ENCODE measurements around the gene THY1.
"Not testable (repeated sequence)": the region's sequence is repeated elsewhere in the genome, so short reads cannot be mapped to it uniquely, and the experiment has no call there.

THY1 gene

GRCh38 chr11:119445379-119445778, 22.4 kb upstream of the THY1 start:
- no peak for DNase-seq

DNA sequence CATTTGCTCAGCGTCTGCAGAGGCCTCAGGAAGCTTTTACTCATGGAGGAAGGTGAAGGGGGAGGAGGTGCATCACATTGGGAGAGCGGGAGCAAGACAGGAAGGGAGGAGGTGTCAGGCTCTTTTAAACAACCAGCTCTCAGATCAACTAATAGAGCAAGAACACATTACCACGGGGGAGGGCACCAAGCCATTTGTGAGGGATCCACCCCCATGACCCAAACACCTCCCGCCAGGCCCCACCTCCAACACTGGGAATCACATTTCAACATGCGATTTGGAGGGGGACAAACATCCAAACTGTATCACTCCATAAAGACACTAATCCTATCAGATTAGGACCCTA, 18.9 kb upstream of the THY1 start:
- no peak for DNase-seq

- no peak for DNase-seq
These were observed 15.6 kb upstream of the THY1 start for GRCh38 chr11:119438599-119438998.

- DNase-seq, result not testable (repeated sequence)
These were observed 14.5 kb upstream of the THY1 start for GRCh38 chr11:119437521-119437920.

DNA sequence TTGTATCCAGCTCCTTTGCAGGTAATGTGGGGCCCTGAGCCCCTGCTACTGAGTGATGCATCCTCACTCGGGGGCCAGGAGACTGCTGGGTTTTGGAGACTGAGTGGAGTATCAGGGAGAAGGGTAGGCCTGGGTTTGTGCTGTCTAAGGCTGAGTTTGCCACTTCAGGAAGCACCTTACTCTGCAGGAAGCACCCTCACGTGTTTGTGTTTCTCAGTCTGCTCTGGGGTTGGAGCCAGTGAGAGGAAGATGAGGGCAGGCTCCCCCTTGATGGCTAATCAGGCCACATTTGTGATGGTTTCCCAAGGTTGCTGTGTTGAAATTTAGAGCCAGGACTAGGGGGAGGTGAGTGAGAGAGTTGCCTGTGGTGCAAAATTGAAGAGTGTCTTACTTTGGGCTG, 13.7 kb upstream of the THY1 start:
- no peak for DNase-seq

DNA sequence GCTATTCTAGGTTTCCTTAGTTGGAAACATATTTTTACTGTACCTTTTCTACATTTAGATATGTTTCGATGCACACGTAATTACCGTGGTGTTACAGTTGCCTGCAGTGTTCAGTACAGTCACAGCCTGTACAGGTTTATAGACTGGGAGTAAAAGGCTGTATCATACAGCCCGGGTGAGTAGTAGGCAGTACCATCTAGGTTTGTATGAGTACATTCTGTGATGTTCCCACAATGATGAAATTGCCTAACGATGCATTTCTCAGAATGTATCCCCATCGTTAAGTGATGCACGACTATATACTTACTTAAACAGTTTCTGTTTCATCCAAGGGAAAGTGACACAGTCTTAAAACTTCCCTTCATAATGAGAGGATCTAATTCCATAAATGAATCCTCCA, 13.1 kb upstream of the THY1 start:
- DNase-seq, result no peak

DNA sequence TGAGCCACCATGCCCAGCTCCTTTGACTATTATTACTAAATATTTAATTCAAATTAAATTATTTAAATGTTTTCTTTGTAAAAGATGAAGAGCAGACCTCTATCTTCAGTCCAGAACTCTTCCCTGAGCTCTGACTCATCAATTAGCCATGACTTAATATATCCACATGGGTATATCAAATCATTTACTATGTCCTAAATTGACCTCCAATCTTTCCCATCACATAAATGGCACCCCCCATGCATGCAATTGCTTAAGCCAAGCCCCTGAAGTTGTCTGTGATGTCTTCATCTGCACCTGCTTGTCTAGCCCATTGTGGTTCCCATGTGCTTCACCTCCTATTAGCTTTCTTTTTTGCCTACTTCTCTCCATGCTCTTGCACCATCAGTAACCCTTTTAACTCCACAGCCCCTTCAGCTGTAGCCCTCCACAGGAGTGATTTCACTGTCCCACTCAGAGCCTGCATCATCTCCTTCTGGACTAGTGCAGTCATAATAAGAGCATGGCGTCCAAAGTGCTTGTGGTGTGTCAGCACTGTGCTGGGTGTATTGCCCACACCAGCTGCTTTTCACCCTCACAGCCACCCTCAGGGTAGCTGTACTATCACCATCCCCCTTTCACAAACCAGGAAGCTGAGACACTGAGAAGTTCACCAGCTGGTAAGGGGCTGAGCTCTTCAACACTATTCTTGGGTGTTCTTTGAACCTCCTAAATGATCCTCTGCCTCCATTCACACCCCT, 11.8 kb upstream of the THY1 start:
- DNase-seq, result no peak

- no peak for DNase-seq
These were observed 10.4 kb upstream of the THY1 start for GRCh38 chr11:119433358-119433725.

GRCh38 chr11:119432484-119433357, 9.7 kb upstream of the THY1 start:
- DNase-seq, result no peak

- DNase-seq, result no peak
These were observed 8.6 kb upstream of the THY1 start for GRCh38 chr11:119431523-119431922.

- no peak for DNase-seq
These were observed 4.3 kb upstream of the THY1 start for GRCh38 chr11:119427279-119427678.

DNA sequence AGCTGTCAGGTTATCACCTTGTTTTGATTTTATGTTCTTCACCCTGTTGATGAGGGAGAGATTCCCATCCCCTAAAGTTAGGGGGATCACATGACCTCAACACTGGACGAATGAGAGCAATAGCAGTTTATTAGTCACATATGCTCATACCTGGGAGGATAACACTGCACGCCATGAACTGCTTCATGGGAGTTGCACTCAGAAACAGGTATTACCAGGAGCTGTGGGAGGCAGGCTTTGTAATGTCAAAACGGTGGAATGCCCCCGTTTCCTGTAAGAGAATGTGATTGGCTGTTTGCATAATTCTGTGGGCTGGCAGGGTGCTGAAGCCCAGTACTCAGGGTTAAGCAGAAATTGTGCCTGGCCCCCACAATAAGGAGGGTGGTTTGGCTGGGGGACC, 3.2 kb upstream of the THY1 start:
- no peak for DNase-seq

GRCh38 chr11:119424775-119425174, 1.8 kb upstream of the THY1 start:
- no peak for DNase-seq

DNA sequence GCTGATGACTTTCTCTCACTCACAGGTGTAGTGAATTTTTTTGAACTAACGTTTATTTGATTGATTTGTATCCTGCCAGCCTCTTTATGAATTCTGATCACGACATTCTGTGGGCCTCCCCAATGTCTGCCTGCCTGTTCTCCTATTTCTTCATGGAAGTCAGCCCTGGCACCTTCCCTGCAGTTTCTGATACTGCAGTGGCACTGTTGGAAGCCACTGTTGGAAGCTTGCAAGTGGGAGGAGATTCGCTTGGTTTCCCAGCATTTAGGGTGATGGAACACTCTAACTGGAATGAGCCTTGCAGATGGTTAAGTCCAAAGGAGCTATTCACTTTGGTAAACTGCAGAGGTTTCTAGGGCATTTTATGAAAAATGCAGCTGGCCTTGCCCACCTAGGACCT, 1.3 kb upstream of the THY1 start:
- no peak for DNase-seq

DNA sequence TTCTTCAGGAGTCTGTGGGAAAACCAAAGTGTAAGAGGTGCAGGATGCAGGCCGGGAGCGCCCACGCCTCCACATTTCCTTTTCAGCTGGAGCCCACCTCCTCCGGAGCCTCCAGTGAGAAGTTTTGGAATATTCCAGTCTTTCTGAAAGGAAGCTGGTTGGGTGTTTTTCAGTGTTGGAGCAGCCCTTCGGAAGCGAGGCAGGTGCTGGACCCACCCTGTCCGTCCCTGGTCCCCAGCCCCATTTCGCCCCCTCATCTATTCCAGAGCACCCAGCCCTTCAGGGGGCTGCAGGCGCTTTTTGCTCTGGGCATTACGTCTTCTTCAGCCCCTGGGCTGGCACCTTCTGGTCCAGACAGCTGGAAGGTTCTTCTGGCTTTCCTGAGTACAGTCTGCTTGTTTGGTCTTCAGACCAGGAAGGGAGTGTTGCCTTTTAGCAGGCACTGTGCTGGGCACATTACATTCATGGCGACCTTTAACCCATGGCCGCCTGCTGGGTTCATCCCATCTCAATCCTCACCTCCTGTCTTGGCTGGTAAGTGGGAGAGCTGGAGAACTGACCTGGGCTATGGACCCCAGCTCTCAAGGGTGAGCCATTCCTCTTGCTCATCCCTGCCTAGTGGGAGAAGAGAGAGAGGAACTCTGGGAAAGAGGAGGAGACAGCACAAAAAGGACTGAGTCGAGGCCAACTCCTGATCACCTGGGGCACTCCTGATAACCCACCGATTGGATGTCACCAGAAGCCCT, 710 bp upstream of the THY1 start:
- no peak for DNase-seq

- no peak for DNase-seq
These were observed 797 bp downstream of the THY1 start for GRCh38 chr11:119421941-119422808.

DNA sequence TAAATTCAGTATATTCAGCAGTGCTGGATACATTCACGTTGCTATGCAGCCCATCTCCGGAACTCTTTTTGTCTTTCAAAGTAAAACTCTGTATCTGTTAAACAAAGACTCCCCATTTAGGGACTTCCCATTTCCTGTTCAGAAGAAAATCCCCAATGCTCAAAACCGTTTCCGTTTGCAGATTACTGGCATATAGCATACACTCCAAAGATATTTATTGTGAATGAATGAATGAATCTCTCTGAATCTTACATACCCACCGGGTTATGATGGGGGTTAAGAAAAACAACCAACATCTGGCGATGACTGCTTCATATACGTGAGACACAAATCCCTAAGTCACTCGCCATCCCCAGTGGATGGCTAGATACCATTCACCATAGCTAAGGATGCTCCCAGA, 1.6 kb downstream of the THY1 start:
- DNase-seq, result no peak

- no peak for DNase-seq
These were observed 2.3 kb downstream of the THY1 start for GRCh38 chr11:119420631-119421030.

GRCh38 chr11:119419834-119420492, 3.0 kb downstream of the THY1 start:
- DNase-seq, result no peak

DNA sequence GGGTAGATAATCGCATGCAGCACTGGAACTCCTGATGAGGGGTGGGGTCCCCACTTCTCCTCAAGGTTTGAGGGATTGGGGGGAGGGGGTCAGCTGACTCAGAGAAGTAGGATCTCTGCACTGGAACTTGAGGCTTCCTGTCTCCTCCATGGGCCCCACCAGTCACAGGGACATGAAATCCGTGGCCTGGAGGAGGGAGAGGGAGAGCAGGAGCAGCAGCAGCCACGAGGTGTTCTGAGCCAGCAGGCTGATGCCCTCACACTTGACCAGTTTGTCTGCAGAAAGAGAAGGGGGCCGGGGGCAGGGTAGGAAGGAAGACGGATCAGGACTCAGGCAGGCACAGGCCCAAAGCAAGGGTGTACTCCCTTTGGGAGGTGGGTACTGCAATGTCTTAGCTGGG, 3.7 kb downstream of the THY1 start:
- no peak for DNase-seq

GRCh38 chr11:119418759-119419158, 4.2 kb downstream of the THY1 start:
- DNase-seq, result no peak

Data from activated CD4-positive, alpha-beta T cell treated with anti-CD3 and anti-CD28 coated beads, Interleukin-2, amount 50 U/mL, for 4 hours (primary cell).